Right lobe of liver (tissue), 6 donors: Measurements from ENCODE around the gene NIPBL. TPM values are rescaled to one million over a fixed set of nuclear protein-coding genes. Genes with fewer than 3 reads are reported as not detected.

ENCODE experiments used
- ATAC-seq, 4 donors: fragments of 200-7000 bp; cut with Tn5 transposase; one replicate each; pipeline ENCODE4 v1.9.1; 2020; ENCODE audit warnings: mild to moderate bottlenecking in 4 of 4, moderate library complexity in 4 of 4
- DNase-seq, 3 donors: peaks; one replicate each; pipeline ENCODE4 v3.0.0-alpha.2; 2020
- H3K27ac ChIP-seq, 3 donors: fragments of 200-600 bp; one replicate each; pipeline ENCODE4 v1.8.0; 2022
- H3K27me3 ChIP-seq, 2 donors: fragments of 200-600 bp; one replicate each; pipeline ENCODE4 v1.8.0; 2022
- H3K36me3 ChIP-seq, 4 donors: fragments of 200-600 bp; sonication (generic) in 1 of 4; one replicate each; pipeline versions ENCODE4 v1.5.1 to v1.8.0; 2017 to 2022; ENCODE audit warnings: control low read depth in 1 of 4
- H3K4me1 ChIP-seq, 4 donors: fragments of 200-600 bp; sonication (generic) in 1 of 4; one replicate each; pipeline versions ENCODE4 v1.5.1 to v1.8.0; 2017 to 2022; ENCODE audit warnings: control low read depth in 1 of 4
- H3K4me3 ChIP-seq, 3 donors: fragments of 200-600 bp; one replicate each; pipeline ENCODE4 v1.8.0; 2022
- H3K9me3 ChIP-seq, 4 donors: fragments of 200-600 bp; sonication (generic) in 1 of 4; one replicate each; pipeline versions ENCODE4 v1.5.1 to v1.8.0; 2017 to 2022; ENCODE audit warnings: control low read depth in 1 of 4
- CTCF ChIP-seq, 4 donors: fragments of 200-600 bp in 3 of 4; fragments of 450-650 bp in 1 of 4; IDR thresholded peaks; one replicate each; pipeline versions ENCODE4 v1.5.1 to v1.8.0; 2016 to 2022; ENCODE audit warnings: antibody characterized with exemption in 4 of 4, mild to moderate bottlenecking in 2 of 4
- POLR2A ChIP-seq: fragments of 450-650 bp; IDR thresholded peaks from one replicate; pipeline ENCODE4 v1.6.1; 2017; ENCODE audit warnings: antibody characterized with exemption, mild to moderate bottlenecking
- WGBS: methylation state at CpG from one replicate; pipeline ENCODE4 v1.1.6; 2018; ENCODE audit warnings: low coverage, low lambda C conversion rate; ENCODE audit not compliant: insufficient coverage; ENCODE audit errors: missing lambda C conversion rate; 5-methylcytosine and 5-hydroxymethylcytosine counted together
- intact Hi-C, 2 donors: fragments of 100-400 bp; cut with DNase I; formaldehyde crosslinking; loops; one replicate each; pipeline versions ENCODE4 v1.11.2 to v1.14.1; 2022
- total RNA-seq, 6 experiments: library from RNA; depleted of rRNA in 2 of 6; stranded (reverse); fragments of >200 nt in 2 of 6; fragmentation: NEBNext Ultra II Directional in 3 of 6; extraction: Animal tissue kit (Norgen Biotek cat#: 25700) in 3 of 6; gene quantifications; one replicate each; pipeline versions ENCODE4 v1.1.0 to v1.2.4, GENCODE V29; 2016 to 2023
- donor health status: DM: no; HTN: yes; CAD: no.
- donor health status: DM: no; HTN: no; CAD: no.
- donor health status: DM: no; HTN: no; CAD: no.
- donor health status: DM: no; HTN: yes; CAD: no.
- donor health status: DM: no; HTN: yes; CAD: no.

Gene NIPBL
- total RNA-seq, 6 experiments from 2014 or later, result 16.0 to 29.2 (median 24.6) TPM

- TF ChIP-seq POLR2A (no peak), CTCF (IDR thresholded peaks at IDR 0.05) (no peak)
- H3K9me3 ChIP-seq, result no peaks in the 10 kb centered on the region
- no peaks in the 10 kb centered on the region for H3K4me1 ChIP-seq
- peaks cover 0 to 67% (median 37%) of the 10 kb centered on the region in 4 donors for H3K36me3 ChIP-seq
- ATAC-seq (no peak), DNase-seq (no peak)
- intact Hi-C loops, result no loop called here
- H3K27ac ChIP-seq, result no peak overlapping the region
- H3K27me3 ChIP-seq, result no peaks in the 10 kb centered on the region
- H3K4me3 ChIP-seq, result no peak overlapping the region
These were observed 171.4 kb downstream of the NIPBL start for GRCh38 chr5:37047947-37048346.

- 90% methylated on average over 2 of the region's 2 CpGs for WGBS
- peaks cover 0 to 75% (median 35%) of the 10 kb centered on the region in 4 donors for H3K36me3 ChIP-seq
- no peak for TF ChIP-seq CTCF (IDR thresholded peaks at IDR 0.05)
- no peak for TF ChIP-seq POLR2A
These were observed 177.8 kb downstream of the NIPBL start for GRCh38 chr5:37054391-37054790.

GRCh38 chr5:37055383-37055990 is 178.9 kb downstream of the NIPBL start:
- Histone ChIP-seq H3K4me3 (no peak overlapping the region), H3K27ac (no peak overlapping the region), H3K4me1 (no peaks in the 10 kb centered on the region), H3K36me3 (peaks cover 0 to 67% (median 32%) of the 10 kb centered on the region in 4 donors), H3K27me3 (no peaks in the 10 kb centered on the region), H3K9me3 (no peaks in the 10 kb centered on the region)
- no peak for TF ChIP-seq POLR2A
- no peak for TF ChIP-seq CTCF (IDR thresholded peaks at IDR 0.05)
- ATAC-seq (peak in 1 of 4 donors; percentile 19), DNase-seq (no peak)
- 100% methylated on average over 1 of the region's 1 CpG for WGBS
- intact Hi-C loops, result no loop called here

More at GRCh38 chr5:37054391-37054790, 177.8 kb downstream of the NIPBL start:
- intact Hi-C loops, result no loop called here
- Histone ChIP-seq H3K27ac (no peak overlapping the region), H3K9me3 (no peaks in the 10 kb centered on the region), H3K27me3 (no peaks in the 10 kb centered on the region), H3K4me3 (no peak overlapping the region), H3K4me1 (no peaks in the 10 kb centered on the region)
- DNase-seq (no peak), ATAC-seq (no peak)

GRCh38 chr5:37056762-37057161 is 180.2 kb downstream of the NIPBL start:
- peaks cover 0 to 67% (median 33%) of the 10 kb centered on the region in 4 donors for H3K36me3 ChIP-seq
- TF ChIP-seq CTCF (IDR thresholded peaks at IDR 0.05) (no peak), POLR2A (no peak)

GRCh38 chr5:37060030-37060429 is 183.5 kb downstream of the NIPBL start:
- WGBS, result 71% methylated on average over 1 of the region's 1 CpG
- H3K4me1 ChIP-seq, result no peaks in the 10 kb centered on the region
- H3K27ac ChIP-seq, result no peak overlapping the region
- no peak for TF ChIP-seq CTCF (IDR thresholded peaks at IDR 0.05)
- TF ChIP-seq POLR2A, result no peak
- no peak overlapping the region for H3K4me3 ChIP-seq
- H3K9me3 ChIP-seq, result no peaks in the 10 kb centered on the region
- ATAC-seq (no peak), DNase-seq (no peak)
- no peaks in the 10 kb centered on the region for H3K27me3 ChIP-seq
- H3K36me3 ChIP-seq, result peaks cover 0 to 54% (median 19%) of the 10 kb centered on the region in 4 donors
- intact Hi-C loops, result no loop called here

More at GRCh38 chr5:37056762-37057161, 180.2 kb downstream of the NIPBL start:
- Histone ChIP-seq H3K27me3 (no peaks in the 10 kb centered on the region), H3K4me1 (no peaks in the 10 kb centered on the region), H3K9me3 (no peaks in the 10 kb centered on the region), H3K27ac (no peak overlapping the region), H3K4me3 (no peak overlapping the region)
- DNase-seq (no peak), ATAC-seq (no peak)
- intact Hi-C loops, result no loop called here
- WGBS, result 90% methylated on average over 2 of the region's 2 CpGs
